Esophagus muscularis mucosa (tissue), 3 donors: ENCODE results near the gene RBMS3.

Experiments used
- EP300 ChIP-seq: sonication (generic); formaldehyde crosslinking; IDR thresholded peaks from one replicate; pipeline ENCODE4 v1.6.1; 2017; ENCODE audit warnings: antibody characterized with exemption
- POLR2AphosphoS5 ChIP-seq, 2 donors: sonication (generic); formaldehyde crosslinking; IDR thresholded peaks; one replicate each; pipeline ENCODE4 v1.6.1; 2017; ENCODE audit warnings: antibody characterized with exemption in 2 of 2

- TF ChIP-seq POLR2AphosphoS5 (IDR thresholded peaks at IDR 0.05), result no peak
- no peak for TF ChIP-seq EP300
These were observed 50.8 kb downstream of the RBMS3 start for GRCh38 chr3:29331456-29332194.
